WTC11 (cell line): ENCODE measurements around the gene CYP39A1. TPM values are rescaled to one million over a fixed set of nuclear protein-coding genes. Genes with fewer than 3 reads are reported as not detected.

ENCODE experiments used
- ATAC-seq: fragments of 200-7000 bp; cut with Tn5 transposase; 2 replicates; pipeline ENCODE4 v1.10.0; 2021; ENCODE audit warnings: mild to moderate bottlenecking, moderate library complexity
- CTCF ChIA-PET: fragments of 300-600 bp; sonication (Branson Sonifier 250); formaldehyde crosslinking; loops from one replicate; lab custom pipeline; 2021; ENCODE audit warnings: antibody characterized with exemption; lab: Charles Lee
- POLR2A ChIA-PET: fragments of 350-600 bp; sonication (Branson Sonifier 250); formaldehyde crosslinking; loops from one replicate; lab custom pipeline; 2021; ENCODE audit warnings: antibody characterized with exemption; lab: Charles Lee
- DNase-seq: peaks from one replicate; pipeline ENCODE4 v3.0.0; 2021; ENCODE audit warnings: low spot score
- H3K27ac Mint-ChIP-seq: 2 replicates; pipeline ENCODE4 v1.8.0; 2021; ENCODE audit warnings: mixed read lengths
- H3K27me3 Mint-ChIP-seq: 2 replicates; pipeline ENCODE4 v1.8.0; 2021; ENCODE audit warnings: low read depth, mild to moderate bottlenecking, moderate library complexity, mixed read lengths
- H3K36me3 Mint-ChIP-seq: 2 replicates; pipeline ENCODE4 v1.8.0; 2021; ENCODE audit warnings: mixed read lengths
- H3K4me1 Mint-ChIP-seq: 2 replicates; pipeline ENCODE4 v1.8.0; 2022; ENCODE audit warnings: mixed read lengths
- H3K4me3 Mint-ChIP-seq: 2 replicates; pipeline ENCODE4 v1.8.0; 2021; ENCODE audit warnings: mild to moderate bottlenecking, moderate library complexity, mixed read lengths
- H3K9me3 Mint-ChIP-seq: 2 replicates; pipeline ENCODE4 v1.8.0; 2021; ENCODE audit warnings: mixed read lengths
- ATF1 ChIP-seq: sonication (generic); formaldehyde crosslinking; IDR thresholded peaks from 2 replicates; pipeline ENCODE4 v1.8.1; 2023; ENCODE audit warnings: mild to moderate bottlenecking, moderate library complexity, missing genetic modification reagents
- CREB1 ChIP-seq: sonication (generic); formaldehyde crosslinking; IDR thresholded peaks from 2 replicates; pipeline ENCODE4 v1.8.0; 2023; ENCODE audit warnings: mild to moderate bottlenecking, missing genetic modification reagents
- CREM ChIP-seq: sonication (generic); formaldehyde crosslinking; IDR thresholded peaks from 2 replicates; pipeline ENCODE4 v1.8.1; 2022; ENCODE audit warnings: mild to moderate bottlenecking, missing genetic modification reagents, moderate library complexity
- ETV6 ChIP-seq: sonication (generic); formaldehyde crosslinking; IDR thresholded peaks from 2 replicates; pipeline ENCODE4 v1.8.1; 2022; ENCODE audit warnings: mild to moderate bottlenecking, missing genetic modification reagents
- KAT7 ChIP-seq: sonication (generic); formaldehyde crosslinking; IDR thresholded peaks from 2 replicates; pipeline ENCODE4 v1.8.1; 2023; ENCODE audit warnings: missing genetic modification reagents, mild to moderate bottlenecking, borderline replicate concordance
- SMAD4 ChIP-seq: sonication (generic); formaldehyde crosslinking; IDR thresholded peaks from 2 replicates; pipeline ENCODE4 v1.8.0; 2022; ENCODE audit warnings: mild to moderate bottlenecking, missing genetic modification reagents
- SP1 ChIP-seq: sonication (generic); formaldehyde crosslinking; conservative IDR thresholded peaks from 2 replicates; pipeline ENCODE4 v1.8.1; 2022; ENCODE audit warnings: missing genetic modification reagents
- ZNF138 ChIP-seq: sonication (generic); formaldehyde crosslinking; conservative IDR thresholded peaks from 2 replicates; pipeline ENCODE4 v1.8.1; 2022; ENCODE audit warnings: mild to moderate bottlenecking, moderate library complexity, missing genetic modification reagents
- ZNF219 ChIP-seq: sonication (generic); formaldehyde crosslinking; IDR thresholded peaks from 2 replicates; pipeline ENCODE4 v1.8.0; 2023; ENCODE audit warnings: missing genetic modification reagents, mild to moderate bottlenecking, borderline replicate concordance
- ZNF396 ChIP-seq: fragments of 250-450 bp; sonication (Bioruptor Pico); IDR thresholded peaks from 2 replicates; pipeline ENCODE4 v1.8.0; 2021; ENCODE audit warnings: mild to moderate bottlenecking, moderate library complexity, borderline replicate concordance
- ZNF671 ChIP-seq: fragments of 250-450 bp; sonication (Bioruptor Pico); IDR thresholded peaks from 2 replicates; pipeline ENCODE4 v1.8.0; 2021; ENCODE audit warnings: mild to moderate bottlenecking
- total RNA-seq: library from RNA; stranded (reverse); gene quantifications from 3 replicates; pipeline ENCODE4 v1.2.3, GENCODE V29; 2021
- TF ChIP-seq, protein P1 (sequence below): fragments of 200-600 bp; IDR thresholded peaks from 2 replicates; pipeline ENCODE4 v1.8.0; 2022; ENCODE audit warnings: antibody characterized with exemption
- TF ChIP-seq, protein P2 (sequence below): sonication (generic); formaldehyde crosslinking; IDR thresholded peaks from 2 replicates; pipeline ENCODE4 v1.8.0; 2022; ENCODE audit warnings: mild to moderate bottlenecking, missing genetic modification reagents
- TF ChIP-seq, protein P3 (sequence below): sonication (generic); formaldehyde crosslinking; IDR thresholded peaks from 2 replicates; pipeline ENCODE4 v1.8.1; 2022; ENCODE audit warnings: mild to moderate bottlenecking, missing genetic modification reagents, moderate library complexity, borderline replicate concordance
- TF ChIP-seq, protein P4 (sequence below): sonication (generic); formaldehyde crosslinking; IDR thresholded peaks from 2 replicates; pipeline ENCODE4 v1.8.1; 2023; ENCODE audit warnings: mild to moderate bottlenecking, missing genetic modification reagents, borderline replicate concordance
- TF ChIP-seq, protein P5 (sequence below): sonication (generic); formaldehyde crosslinking; IDR thresholded peaks from 2 replicates; pipeline ENCODE4 v1.8.1; 2022; ENCODE audit warnings: mild to moderate bottlenecking, moderate library complexity, missing genetic modification reagents
- TF ChIP-seq, protein P6 (sequence below): sonication (generic); formaldehyde crosslinking; IDR thresholded peaks from 2 replicates; pipeline ENCODE4 v1.8.0; 2022; ENCODE audit warnings: mild to moderate bottlenecking, missing genetic modification reagents
- TF ChIP-seq, protein P7 (sequence below): fragments of 250-450 bp; sonication (Bioruptor Pico); IDR thresholded peaks from 2 replicates; pipeline ENCODE4 v1.9.0; 2021; ENCODE audit warnings: mild to moderate bottlenecking, borderline replicate concordance

Gene CYP39A1
- total RNA-seq, 1 experiment from 2014 or later, result 1.6 TPM

DNA sequence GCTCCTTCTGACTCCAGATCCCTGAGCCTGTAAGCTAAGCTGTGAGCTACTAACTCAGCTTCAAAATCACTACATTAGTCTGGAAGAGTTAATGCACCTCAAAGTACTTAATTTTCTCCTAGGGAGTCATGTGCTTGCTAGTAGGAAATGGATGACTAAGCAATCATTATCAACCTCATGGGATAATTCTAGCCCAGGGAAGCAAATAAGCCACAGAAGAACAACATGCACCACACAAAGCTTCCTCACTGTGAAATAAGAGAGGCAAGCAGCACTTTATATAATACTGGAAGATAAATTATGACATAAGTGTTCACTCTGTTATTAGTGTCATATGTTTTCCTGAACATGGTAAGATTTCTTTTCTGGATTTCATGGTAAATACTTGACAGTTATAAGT, 103.5 kb downstream of the CYP39A1 start:
- peaks cover 16% of the 10 kb centered on the region for H3K9me3 Mint-ChIP-seq
- TF ChIP-seq CREM (CRISPR knock-in tag), result no peak
- TF ChIP-seq KAT7 (CRISPR knock-in tag), result no peak
- no peak for TF ChIP-seq ZNF138 (CRISPR knock-in tag)
- TF ChIP-seq ZNF671 (CRISPR knock-in tag), result no peak
- TF ChIP-seq, protein P1, sequence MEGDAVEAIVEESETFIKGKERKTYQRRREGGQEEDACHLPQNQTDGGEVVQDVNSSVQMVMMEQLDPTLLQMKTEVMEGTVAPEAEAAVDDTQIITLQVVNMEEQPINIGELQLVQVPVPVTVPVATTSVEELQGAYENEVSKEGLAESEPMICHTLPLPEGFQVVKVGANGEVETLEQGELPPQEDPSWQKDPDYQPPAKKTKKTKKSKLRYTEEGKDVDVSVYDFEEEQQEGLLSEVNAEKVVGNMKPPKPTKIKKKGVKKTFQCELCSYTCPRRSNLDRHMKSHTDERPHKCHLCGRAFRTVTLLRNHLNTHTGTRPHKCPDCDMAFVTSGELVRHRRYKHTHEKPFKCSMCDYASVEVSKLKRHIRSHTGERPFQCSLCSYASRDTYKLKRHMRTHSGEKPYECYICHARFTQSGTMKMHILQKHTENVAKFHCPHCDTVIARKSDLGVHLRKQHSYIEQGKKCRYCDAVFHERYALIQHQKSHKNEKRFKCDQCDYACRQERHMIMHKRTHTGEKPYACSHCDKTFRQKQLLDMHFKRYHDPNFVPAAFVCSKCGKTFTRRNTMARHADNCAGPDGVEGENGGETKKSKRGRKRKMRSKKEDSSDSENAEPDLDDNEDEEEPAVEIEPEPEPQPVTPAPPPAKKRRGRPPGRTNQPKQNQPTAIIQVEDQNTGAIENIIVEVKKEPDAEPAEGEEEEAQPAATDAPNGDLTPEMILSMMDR, result no peak
- TF ChIP-seq, protein P2, sequence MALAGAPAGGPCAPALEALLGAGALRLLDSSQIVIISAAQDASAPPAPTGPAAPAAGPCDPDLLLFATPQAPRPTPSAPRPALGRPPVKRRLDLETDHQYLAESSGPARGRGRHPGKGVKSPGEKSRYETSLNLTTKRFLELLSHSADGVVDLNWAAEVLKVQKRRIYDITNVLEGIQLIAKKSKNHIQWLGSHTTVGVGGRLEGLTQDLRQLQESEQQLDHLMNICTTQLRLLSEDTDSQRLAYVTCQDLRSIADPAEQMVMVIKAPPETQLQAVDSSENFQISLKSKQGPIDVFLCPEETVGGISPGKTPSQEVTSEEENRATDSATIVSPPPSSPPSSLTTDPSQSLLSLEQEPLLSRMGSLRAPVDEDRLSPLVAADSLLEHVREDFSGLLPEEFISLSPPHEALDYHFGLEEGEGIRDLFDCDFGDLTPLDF (CRISPR knock-in tag), result no peak
- TF ChIP-seq ATF1 (CRISPR knock-in tag), result no peak
- TF ChIP-seq ZNF219 (CRISPR knock-in tag), result no peak
- TF ChIP-seq, protein P3, sequence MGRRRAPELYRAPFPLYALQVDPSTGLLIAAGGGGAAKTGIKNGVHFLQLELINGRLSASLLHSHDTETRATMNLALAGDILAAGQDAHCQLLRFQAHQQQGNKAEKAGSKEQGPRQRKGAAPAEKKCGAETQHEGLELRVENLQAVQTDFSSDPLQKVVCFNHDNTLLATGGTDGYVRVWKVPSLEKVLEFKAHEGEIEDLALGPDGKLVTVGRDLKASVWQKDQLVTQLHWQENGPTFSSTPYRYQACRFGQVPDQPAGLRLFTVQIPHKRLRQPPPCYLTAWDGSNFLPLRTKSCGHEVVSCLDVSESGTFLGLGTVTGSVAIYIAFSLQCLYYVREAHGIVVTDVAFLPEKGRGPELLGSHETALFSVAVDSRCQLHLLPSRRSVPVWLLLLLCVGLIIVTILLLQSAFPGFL (CRISPR knock-in tag), result no peak
- TF ChIP-seq SMAD4, result no peak
- TF ChIP-seq ETV6 (CRISPR knock-in tag), result no peak
- no peak for TF ChIP-seq SP1 (CRISPR knock-in tag)
- TF ChIP-seq ZNF396 (CRISPR knock-in tag), result no peak
- TF ChIP-seq, protein P4, sequence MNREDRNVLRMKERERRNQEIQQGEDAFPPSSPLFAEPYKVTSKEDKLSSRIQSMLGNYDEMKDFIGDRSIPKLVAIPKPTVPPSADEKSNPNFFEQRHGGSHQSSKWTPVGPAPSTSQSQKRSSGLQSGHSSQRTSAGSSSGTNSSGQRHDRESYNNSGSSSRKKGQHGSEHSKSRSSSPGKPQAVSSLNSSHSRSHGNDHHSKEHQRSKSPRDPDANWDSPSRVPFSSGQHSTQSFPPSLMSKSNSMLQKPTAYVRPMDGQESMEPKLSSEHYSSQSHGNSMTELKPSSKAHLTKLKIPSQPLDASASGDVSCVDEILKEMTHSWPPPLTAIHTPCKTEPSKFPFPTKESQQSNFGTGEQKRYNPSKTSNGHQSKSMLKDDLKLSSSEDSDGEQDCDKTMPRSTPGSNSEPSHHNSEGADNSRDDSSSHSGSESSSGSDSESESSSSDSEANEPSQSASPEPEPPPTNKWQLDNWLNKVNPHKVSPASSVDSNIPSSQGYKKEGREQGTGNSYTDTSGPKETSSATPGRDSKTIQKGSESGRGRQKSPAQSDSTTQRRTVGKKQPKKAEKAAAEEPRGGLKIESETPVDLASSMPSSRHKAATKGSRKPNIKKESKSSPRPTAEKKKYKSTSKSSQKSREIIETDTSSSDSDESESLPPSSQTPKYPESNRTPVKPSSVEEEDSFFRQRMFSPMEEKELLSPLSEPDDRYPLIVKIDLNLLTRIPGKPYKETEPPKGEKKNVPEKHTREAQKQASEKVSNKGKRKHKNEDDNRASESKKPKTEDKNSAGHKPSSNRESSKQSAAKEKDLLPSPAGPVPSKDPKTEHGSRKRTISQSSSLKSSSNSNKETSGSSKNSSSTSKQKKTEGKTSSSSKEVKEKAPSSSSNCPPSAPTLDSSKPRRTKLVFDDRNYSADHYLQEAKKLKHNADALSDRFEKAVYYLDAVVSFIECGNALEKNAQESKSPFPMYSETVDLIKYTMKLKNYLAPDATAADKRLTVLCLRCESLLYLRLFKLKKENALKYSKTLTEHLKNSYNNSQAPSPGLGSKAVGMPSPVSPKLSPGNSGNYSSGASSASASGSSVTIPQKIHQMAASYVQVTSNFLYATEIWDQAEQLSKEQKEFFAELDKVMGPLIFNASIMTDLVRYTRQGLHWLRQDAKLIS (CRISPR knock-in tag), result no peak
- no peak for TF ChIP-seq CREB1 (CRISPR knock-in tag)
- TF ChIP-seq, protein P5, sequence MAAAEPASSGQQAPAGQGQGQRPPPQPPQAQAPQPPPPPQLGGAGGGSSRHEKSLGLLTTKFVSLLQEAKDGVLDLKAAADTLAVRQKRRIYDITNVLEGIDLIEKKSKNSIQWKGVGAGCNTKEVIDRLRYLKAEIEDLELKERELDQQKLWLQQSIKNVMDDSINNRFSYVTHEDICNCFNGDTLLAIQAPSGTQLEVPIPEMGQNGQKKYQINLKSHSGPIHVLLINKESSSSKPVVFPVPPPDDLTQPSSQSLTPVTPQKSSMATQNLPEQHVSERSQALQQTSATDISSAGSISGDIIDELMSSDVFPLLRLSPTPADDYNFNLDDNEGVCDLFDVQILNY (CRISPR knock-in tag), result no peak
- TF ChIP-seq, protein P6, sequence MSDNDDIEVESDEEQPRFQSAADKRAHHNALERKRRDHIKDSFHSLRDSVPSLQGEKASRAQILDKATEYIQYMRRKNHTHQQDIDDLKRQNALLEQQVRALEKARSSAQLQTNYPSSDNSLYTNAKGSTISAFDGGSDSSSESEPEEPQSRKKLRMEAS (CRISPR knock-in tag), result no peak
- TF ChIP-seq, protein P7, sequence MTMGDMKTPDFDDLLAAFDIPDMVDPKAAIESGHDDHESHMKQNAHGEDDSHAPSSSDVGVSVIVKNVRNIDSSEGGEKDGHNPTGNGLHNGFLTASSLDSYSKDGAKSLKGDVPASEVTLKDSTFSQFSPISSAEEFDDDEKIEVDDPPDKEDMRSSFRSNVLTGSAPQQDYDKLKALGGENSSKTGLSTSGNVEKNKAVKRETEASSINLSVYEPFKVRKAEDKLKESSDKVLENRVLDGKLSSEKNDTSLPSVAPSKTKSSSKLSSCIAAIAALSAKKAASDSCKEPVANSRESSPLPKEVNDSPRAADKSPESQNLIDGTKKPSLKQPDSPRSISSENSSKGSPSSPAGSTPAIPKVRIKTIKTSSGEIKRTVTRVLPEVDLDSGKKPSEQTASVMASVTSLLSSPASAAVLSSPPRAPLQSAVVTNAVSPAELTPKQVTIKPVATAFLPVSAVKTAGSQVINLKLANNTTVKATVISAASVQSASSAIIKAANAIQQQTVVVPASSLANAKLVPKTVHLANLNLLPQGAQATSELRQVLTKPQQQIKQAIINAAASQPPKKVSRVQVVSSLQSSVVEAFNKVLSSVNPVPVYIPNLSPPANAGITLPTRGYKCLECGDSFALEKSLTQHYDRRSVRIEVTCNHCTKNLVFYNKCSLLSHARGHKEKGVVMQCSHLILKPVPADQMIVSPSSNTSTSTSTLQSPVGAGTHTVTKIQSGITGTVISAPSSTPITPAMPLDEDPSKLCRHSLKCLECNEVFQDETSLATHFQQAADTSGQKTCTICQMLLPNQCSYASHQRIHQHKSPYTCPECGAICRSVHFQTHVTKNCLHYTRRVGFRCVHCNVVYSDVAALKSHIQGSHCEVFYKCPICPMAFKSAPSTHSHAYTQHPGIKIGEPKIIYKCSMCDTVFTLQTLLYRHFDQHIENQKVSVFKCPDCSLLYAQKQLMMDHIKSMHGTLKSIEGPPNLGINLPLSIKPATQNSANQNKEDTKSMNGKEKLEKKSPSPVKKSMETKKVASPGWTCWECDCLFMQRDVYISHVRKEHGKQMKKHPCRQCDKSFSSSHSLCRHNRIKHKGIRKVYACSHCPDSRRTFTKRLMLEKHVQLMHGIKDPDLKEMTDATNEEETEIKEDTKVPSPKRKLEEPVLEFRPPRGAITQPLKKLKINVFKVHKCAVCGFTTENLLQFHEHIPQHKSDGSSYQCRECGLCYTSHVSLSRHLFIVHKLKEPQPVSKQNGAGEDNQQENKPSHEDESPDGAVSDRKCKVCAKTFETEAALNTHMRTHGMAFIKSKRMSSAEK (CRISPR knock-in tag), result no peak
- TF ChIP-seq, all 79 proteins: peak for 0
- no peak overlapping the region for H3K27ac Mint-ChIP-seq
- no peaks in the 10 kb centered on the region for H3K27me3 Mint-ChIP-seq
- DNase-seq, result no peak
- H3K4me1 Mint-ChIP-seq, result peaks cover 14% of the 10 kb centered on the region
- ATAC-seq, result no peak
- peaks cover 4% of the 10 kb centered on the region for H3K36me3 Mint-ChIP-seq
- ChIA-PET CTCF (interaction anchor here (1.2 kb wide), 1 partner anchor 10 kb away, joined by 3 read pairs; no protein-coding TSS in a partner anchor), POLR2A (no interaction called here)
- no peak overlapping the region for H3K4me3 Mint-ChIP-seq
